ENCODE measurements around the gene ZNF138.
A peak's percentile ranks its signal among the peaks of the same experiment; 100 is the strongest.

The ZNF138 gene

GRCh38 chr7:64875658-64876406 lies 81.6 kb downstream of the ZNF138 start:
- DNase-seq (ENCODE audit: low spot score) = no peak

- DNase-seq (ENCODE audit: low spot score) = peak; percentile 79
Observed at GRCh38 chr7:64876792-64877713, 82.8 kb downstream of the ZNF138 start.

- DNase-seq (ENCODE audit: low spot score) = no peak
Observed at GRCh38 chr7:64877714-64878610, 83.7 kb downstream of the ZNF138 start.

- no peak for DNase-seq (ENCODE audit: low spot score)
Observed at GRCh38 chr7:64878684-64879083, 84.5 kb downstream of the ZNF138 start.

- no peak for DNase-seq (ENCODE audit: low spot score)
Observed at GRCh38 chr7:64879086-64879730, 85.0 kb downstream of the ZNF138 start.

GRCh38 chr7:64879800-64880199 lies 85.6 kb downstream of the ZNF138 start:
- no peak for DNase-seq (ENCODE audit: low spot score)

- no peak for DNase-seq (ENCODE audit: low spot score)
Observed at GRCh38 chr7:64880322-64881297, 86.4 kb downstream of the ZNF138 start.

- DNase-seq (ENCODE audit: low spot score) = no peak
Observed at GRCh38 chr7:64881461-64882287, 87.4 kb downstream of the ZNF138 start.

- DNase-seq (ENCODE audit: low spot score) = peak; percentile 85
Observed at GRCh38 chr7:64882341-64883112, 88.3 kb downstream of the ZNF138 start.

Data from GM03348 (cell line).